HepG2 (cell line): ENCODE measurements around the gene PEX19. TPM values are rescaled to one million over a fixed set of nuclear protein-coding genes. Genes with fewer than 3 reads are reported as not detected.

ENCODE experiments used
- BRCA1 ChIP-seq: sonication (generic); formaldehyde crosslinking; IDR thresholded peaks from 2 replicates; pipeline ENCODE4 v1.4.0; 2020; ENCODE audit warnings: missing genetic modification reagents
- CEBPZ ChIP-seq: IDR thresholded peaks from 2 replicates; pipeline ENCODE4 v1.6.1; 2012; ENCODE audit warnings: low read length, improper control_type of control experiment
- CENPX ChIP-seq: sonication (generic); formaldehyde crosslinking; IDR thresholded peaks from 2 replicates; pipeline ENCODE4 v1.9.0; 2021; ENCODE audit warnings: mild to moderate bottlenecking, missing genetic modification reagents, moderate library complexity
- DMTF1 ChIP-seq: sonication (generic); formaldehyde crosslinking; IDR thresholded peaks from 2 replicates; pipeline ENCODE4 v1.4.0; 2020; ENCODE audit warnings: mild to moderate bottlenecking, missing genetic modification reagents
- HDAC1 ChIP-seq: sonication (generic); formaldehyde crosslinking; IDR thresholded peaks from 2 replicates; pipeline ENCODE4 v1.5.1; 2020; ENCODE audit warnings: mild to moderate bottlenecking, missing genetic modification reagents
- JDP2 ChIP-seq: sonication (generic); formaldehyde crosslinking; IDR thresholded peaks from 2 replicates; pipeline ENCODE4 v1.8.1; 2022; ENCODE audit warnings: missing genetic modification reagents, borderline replicate concordance
- MAZ ChIP-seq, 2 experiments: sonication (generic) in 1 of 2; formaldehyde crosslinking in 1 of 2; IDR thresholded peaks; 2 replicates each; pipeline versions ENCODE4 v1.5.0 to v1.6.1; 2012 to 2020; ENCODE audit warnings: low read depth in 2 of 2, mild to moderate bottlenecking in 2 of 2, borderline replicate concordance in 1 of 2, improper control_type of control experiment in 1 of 2, low read length in 1 of 2, missing genetic modification reagents in 1 of 2, moderate library complexity in 1 of 2
- MIER3 ChIP-seq: IDR thresholded peaks from 2 replicates; pipeline ENCODE4 v1.6.1; 2016; ENCODE audit warnings: missing compliant biosample characterization, borderline replicate concordance
- NFKBIZ ChIP-seq: IDR thresholded peaks from 2 replicates; pipeline ENCODE4 v1.6.1; 2018; ENCODE audit warnings: missing genetic modification reagents, missing compliant biosample characterization
- NR2F6 ChIP-seq, 2 experiments: IDR thresholded peaks; 2 replicates each; pipeline ENCODE4 v1.6.1; 2016; ENCODE audit warnings: antibody characterized with exemption in 1 of 2, mild to moderate bottlenecking in 1 of 2
- PAWR ChIP-seq: sonication (generic); formaldehyde crosslinking; IDR thresholded peaks from 2 replicates; pipeline ENCODE4 v1.4.0; 2020; ENCODE audit warnings: missing genetic modification reagents, mild to moderate bottlenecking, borderline replicate concordance
- RFX3 ChIP-seq: IDR thresholded peaks from 2 replicates; pipeline ENCODE4 v1.6.1; 2016; ENCODE audit warnings: missing biosample characterization, missing genetic modification reagents
- SOX5 ChIP-seq: IDR thresholded peaks from 2 replicates; pipeline ENCODE4 v1.6.1; 2016; ENCODE audit warnings: borderline replicate concordance
- TCF12 ChIP-seq, 2 experiments: fragments of 450-650 bp in 1 of 2; sonication (generic) in 1 of 2; formaldehyde crosslinking in 1 of 2; IDR thresholded peaks; 2 replicates each; pipeline versions ENCODE4 v1.6.1 to v1.8.0; 2017 to 2022; ENCODE audit warnings: antibody characterized with exemption in 1 of 2, mild to moderate bottlenecking in 1 of 2, missing genetic modification reagents in 1 of 2, moderate library complexity in 1 of 2
- YEATS2 ChIP-seq: sonication (generic); formaldehyde crosslinking; IDR thresholded peaks from 2 replicates; pipeline ENCODE4 v1.4.0; 2020; ENCODE audit warnings: missing genetic modification reagents, borderline replicate concordance
- ZNF12 ChIP-seq: sonication (generic); formaldehyde crosslinking; IDR thresholded peaks from 2 replicates; pipeline ENCODE4 v1.5.0; 2020; ENCODE audit warnings: missing genetic modification reagents
- ZNF552 ChIP-seq: sonication (generic); formaldehyde crosslinking; IDR thresholded peaks from 2 replicates; pipeline ENCODE4 v1.9.0; 2022; ENCODE audit warnings: missing genetic modification reagents, mild to moderate bottlenecking, borderline replicate concordance
- ZNF672 ChIP-seq: sonication (generic); formaldehyde crosslinking; IDR thresholded peaks from 2 replicates; pipeline ENCODE4 v1.8.1; 2022; ENCODE audit warnings: missing genetic modification reagents
- polyA plus RNA-seq, 8 experiments: library from polyadenylated mRNA; depleted of rRNA in 3 of 8; stranded (reverse) in 7 of 8; unstranded in 1 of 8; fragments of >200 nt; fragmentation: Illumina TruSeq in 4 of 8; extraction: Trizol in 4 of 8; gene quantifications; 2 replicates each; pipeline versions ENCODE4 v1.2.1 to v1.2.3, GENCODE V29; 2011 to 2016; ENCODE audit warnings: low read depth in 4 of 8, missing spikeins in 1 of 8, mixed read lengths in 1 of 8; ENCODE audit not compliant: insufficient read depth in 1 of 8
- total RNA-seq, 5 experiments: library from RNA; depleted of rRNA; stranded (reverse); fragments of >200 nt; fragmentation: Illumina TruSeq; extraction: Trizol; gene quantifications; 2 replicates each; pipeline ENCODE4 v1.2.3, GENCODE V29; 2016; ENCODE audit warnings: low read depth in 1 of 5

Gene PEX19
- total and polyA plus RNA-seq, 2 of the 13 experiments (the other 11 are each of a cell fraction or from before 2014, with no cell fraction given), result 47.0 to 51.8 TPM

DNA sequence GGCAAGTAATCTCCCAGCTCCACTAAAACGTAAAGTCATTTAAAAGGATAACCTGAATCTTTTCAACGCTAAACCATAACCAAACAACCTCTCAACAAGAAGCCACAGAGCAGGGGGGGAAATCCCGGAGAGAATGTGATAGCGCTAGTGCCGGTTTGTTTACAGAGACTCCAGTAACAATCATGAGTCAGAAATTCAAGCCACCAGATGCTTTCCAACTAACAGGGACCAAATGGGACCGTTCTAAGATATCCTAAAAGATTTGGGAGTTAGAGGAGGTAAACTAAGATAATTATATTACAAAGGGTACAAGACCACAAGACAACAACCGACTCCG is 23.4 kb downstream of the PEX19 start (continued):
- TF ChIP-seq NFKBIZ (no peak), DMTF1 (no peak), ZNF12 (CRISPR knock-in tag) (no peak), RFX3 (no peak), MIER3 (no peak), NR2F6 (IDR thresholded peaks at IDR 0.05) (0 out of 2 replicates have a peak, but pooled peaks have one; percentile 10), NR2F6 (CRISPR knock-in tag; IDR thresholded peaks at IDR 0.05) (no peak), PAWR (CRISPR knock-in tag) (no peak), SOX5 (no peak), ZNF552 (CRISPR knock-in tag) (no peak), ZNF672 (CRISPR knock-in tag) (no peak), BRCA1 (CRISPR knock-in tag) (no peak), MAZ (IDR thresholded peaks at IDR 0.05; ENCODE audit: borderline replicate concordance, low read depth, low read length) (peak; percentile 28; the same call in 1 of the 2 replicates), MAZ (CRISPR knock-in tag; IDR thresholded peaks at IDR 0.05; ENCODE audit: low read depth) (no peak), JDP2 (no peak), CEBPZ (no peak), YEATS2 (no peak), HDAC1 (CRISPR knock-in tag) (no peak), TCF12 (IDR thresholded peaks at IDR 0.05) (no peak), TCF12 (CRISPR knock-in tag; IDR thresholded peaks at IDR 0.05) (no peak), CENPX (CRISPR knock-in tag) (no peak)
